SU-DHL-6 (cell line): ENCODE data around the gene CYB5A.

Source experiments
- H2AFZ ChIP-seq: fragments of 200-600 bp; sonication (generic); 2 replicates; pipeline ENCODE4 v1.6.1; 2014; ENCODE audit warnings: low read depth, mild to moderate bottlenecking, moderate library complexity, mixed read lengths, antibody characterized with exemption, low read length; ENCODE audit not compliant: severe bottlenecking
- H3F3A ChIP-seq: fragments of 200-600 bp; shearing (Covaris generic); 2 replicates; pipeline ENCODE4 v1.6.0; 2016; ENCODE audit warnings: antibody characterized with exemption, mild to moderate bottlenecking; ENCODE audit not compliant: insufficient read depth
- H3K27ac ChIP-seq: fragments of 200-600 bp; sonication (generic); 2 replicates; pipeline ENCODE4 v1.5.1; 2016; ENCODE audit warnings: low read depth, mild to moderate bottlenecking, low read length, moderate library complexity, mixed read lengths
- H3K27me3 ChIP-seq: fragments of 200-600 bp; sonication (generic), shearing (Covaris generic); 2 replicates; pipeline ENCODE4 v1.6.0; 2014; ENCODE audit warnings: mild to moderate bottlenecking, low read length
- H3K36me3 ChIP-seq: fragments of 200-600 bp; sonication (generic); 2 replicates; pipeline ENCODE4 v1.6.1; 2014; ENCODE audit warnings: mild to moderate bottlenecking, low read length, mixed read lengths
- H3K4me2 ChIP-seq: fragments of 300-600, 200-600 bp; shearing (Covaris generic), sonication (generic); 2 replicates; pipeline ENCODE4 v1.6.0; 2014; ENCODE audit warnings: low read length, low read depth, mild to moderate bottlenecking; ENCODE audit not compliant: poor library complexity, severe bottlenecking
- H3K4me3 ChIP-seq: fragments of 200-600 bp; sonication (generic); 2 replicates; pipeline ENCODE4 v1.5.1; 2014; ENCODE audit warnings: antibody characterized with exemption, low read length, mild to moderate bottlenecking, mixed read lengths; ENCODE audit not compliant: insufficient read depth, poor library complexity, severe bottlenecking
- H3K79me2 ChIP-seq: fragments of 200-600 bp; sonication (generic); 2 replicates; pipeline ENCODE4 v1.6.1; 2014; ENCODE audit warnings: mild to moderate bottlenecking, low read length, moderate library complexity; ENCODE audit not compliant: insufficient read depth
- H3K9ac ChIP-seq: fragments of 200-600 bp; sonication (generic); 2 replicates; pipeline ENCODE4 v1.7.0; 2014; ENCODE audit warnings: mild to moderate bottlenecking, low read length
- H3K9me2 ChIP-seq: fragments of 200-600 bp; sonication (generic); replicated peaks from 2 replicates; pipeline ENCODE4 v1.6.1; 2014; ENCODE audit warnings: low read length; ENCODE audit not compliant: insufficient read depth
- H3K9me3 ChIP-seq: fragments of 200-600 bp; sonication (generic); 2 replicates; pipeline ENCODE4 v1.6.1; 2014; ENCODE audit warnings: low read length, mixed read lengths; ENCODE audit not compliant: insufficient read depth
- H4K20me1 ChIP-seq: fragments of 200-600 bp; sonication (generic); 2 replicates; pipeline ENCODE4 v1.6.1; 2014; ENCODE audit warnings: low read depth, mild to moderate bottlenecking, antibody characterized with exemption, low read length, moderate library complexity, mixed read lengths
- EZH2phosphoT487 ChIP-seq: fragments of 200-600 bp; sonication (generic), shearing (Covaris generic); conservative IDR thresholded peaks from 2 replicates; pipeline ENCODE4 v1.6.1; 2018; ENCODE audit warnings: mild to moderate bottlenecking, antibody characterized with exemption, low read length, moderate library complexity, mixed read lengths
- TF ChIP-seq, protein P1 (sequence below): fragments of 200-600 bp; sonication (generic); IDR thresholded peaks from one replicate; pipeline ENCODE4 v1.5.1; 2017; ENCODE audit warnings: antibody characterized with exemption, mild to moderate bottlenecking, low read length, moderate library complexity; ENCODE audit not compliant: insufficient read depth, poor library complexity, severe bottlenecking

Gene CYB5A

DNA sequence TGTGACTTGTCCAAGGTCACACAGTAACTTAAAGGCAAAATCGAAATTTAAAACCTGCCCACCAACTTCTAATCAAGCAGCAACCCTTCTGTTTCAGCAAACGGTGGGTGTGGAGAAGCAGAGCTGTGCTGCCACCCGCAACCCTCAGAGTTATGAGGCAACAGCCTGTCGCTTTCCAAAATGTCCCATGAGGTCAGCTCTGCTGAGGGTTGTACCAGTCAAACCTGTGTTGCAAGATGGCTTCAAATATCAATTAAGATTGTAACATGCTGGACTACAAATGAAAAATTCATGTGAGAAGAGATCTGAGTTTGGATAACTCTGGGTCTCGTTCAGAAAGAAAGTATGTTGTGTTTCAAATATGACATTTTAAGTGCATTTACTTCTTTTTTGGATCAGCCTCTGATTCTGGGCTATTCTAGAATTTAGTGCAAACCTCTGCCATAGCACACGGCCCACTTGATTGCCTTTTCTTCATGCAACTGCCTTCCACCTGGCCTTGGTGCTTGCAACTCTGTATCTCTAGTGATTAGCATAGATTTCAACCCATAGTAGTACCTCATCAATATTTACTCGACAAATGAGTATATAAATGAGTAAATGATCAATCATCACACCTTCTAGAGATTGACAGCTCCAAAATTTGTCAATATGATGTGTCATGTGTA lies 74.2 kb downstream of the CYB5A start:
- H2AFZ ChIP-seq: no peak overlapping the region
- no peaks in the 10 kb centered on the region for H3K27me3 ChIP-seq
- no peaks in the 10 kb centered on the region for H3K9me2 ChIP-seq
- no peak overlapping the region for H3K4me2 ChIP-seq
- TF ChIP-seq EZH2phosphoT487: no peak
- TF ChIP-seq, protein P1, sequence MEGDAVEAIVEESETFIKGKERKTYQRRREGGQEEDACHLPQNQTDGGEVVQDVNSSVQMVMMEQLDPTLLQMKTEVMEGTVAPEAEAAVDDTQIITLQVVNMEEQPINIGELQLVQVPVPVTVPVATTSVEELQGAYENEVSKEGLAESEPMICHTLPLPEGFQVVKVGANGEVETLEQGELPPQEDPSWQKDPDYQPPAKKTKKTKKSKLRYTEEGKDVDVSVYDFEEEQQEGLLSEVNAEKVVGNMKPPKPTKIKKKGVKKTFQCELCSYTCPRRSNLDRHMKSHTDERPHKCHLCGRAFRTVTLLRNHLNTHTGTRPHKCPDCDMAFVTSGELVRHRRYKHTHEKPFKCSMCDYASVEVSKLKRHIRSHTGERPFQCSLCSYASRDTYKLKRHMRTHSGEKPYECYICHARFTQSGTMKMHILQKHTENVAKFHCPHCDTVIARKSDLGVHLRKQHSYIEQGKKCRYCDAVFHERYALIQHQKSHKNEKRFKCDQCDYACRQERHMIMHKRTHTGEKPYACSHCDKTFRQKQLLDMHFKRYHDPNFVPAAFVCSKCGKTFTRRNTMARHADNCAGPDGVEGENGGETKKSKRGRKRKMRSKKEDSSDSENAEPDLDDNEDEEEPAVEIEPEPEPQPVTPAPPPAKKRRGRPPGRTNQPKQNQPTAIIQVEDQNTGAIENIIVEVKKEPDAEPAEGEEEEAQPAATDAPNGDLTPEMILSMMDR: no peak
- no peaks in the 10 kb centered on the region for H3F3A ChIP-seq
- H3K79me2 ChIP-seq: no peaks in the 10 kb centered on the region
- H3K9me3 ChIP-seq: no peaks in the 10 kb centered on the region
- no peaks in the 10 kb centered on the region for H3K36me3 ChIP-seq
- no peaks in the 10 kb centered on the region for H4K20me1 ChIP-seq
- H3K27ac ChIP-seq: no peak overlapping the region
- no peak overlapping the region for H3K9ac ChIP-seq
- no peak overlapping the region for H3K4me3 ChIP-seq

DNA sequence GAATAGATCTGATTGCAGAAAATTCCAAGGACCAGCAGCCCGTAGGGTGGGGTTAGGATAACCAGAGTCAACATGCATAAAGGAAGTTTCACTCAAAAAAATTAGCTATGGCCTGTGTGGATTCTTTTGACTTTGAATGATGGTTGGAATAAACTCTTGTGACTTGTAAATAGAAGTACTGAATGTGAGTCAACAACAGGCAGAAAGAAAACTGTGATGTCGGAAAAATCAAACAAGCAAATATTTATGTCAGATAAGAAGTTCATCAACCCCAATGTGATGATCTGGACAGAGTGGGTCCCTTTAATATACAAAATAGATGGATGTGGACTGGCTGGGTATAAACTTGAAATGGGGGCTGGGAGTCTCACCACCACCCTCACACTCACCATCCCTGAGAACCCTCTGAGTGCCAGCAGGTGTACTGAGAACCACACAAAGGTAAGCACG lies 75.1 kb downstream of the CYB5A start:
- Histone ChIP-seq H3K79me2 (no peaks in the 10 kb centered on the region), H4K20me1 (no peaks in the 10 kb centered on the region)

DNA sequence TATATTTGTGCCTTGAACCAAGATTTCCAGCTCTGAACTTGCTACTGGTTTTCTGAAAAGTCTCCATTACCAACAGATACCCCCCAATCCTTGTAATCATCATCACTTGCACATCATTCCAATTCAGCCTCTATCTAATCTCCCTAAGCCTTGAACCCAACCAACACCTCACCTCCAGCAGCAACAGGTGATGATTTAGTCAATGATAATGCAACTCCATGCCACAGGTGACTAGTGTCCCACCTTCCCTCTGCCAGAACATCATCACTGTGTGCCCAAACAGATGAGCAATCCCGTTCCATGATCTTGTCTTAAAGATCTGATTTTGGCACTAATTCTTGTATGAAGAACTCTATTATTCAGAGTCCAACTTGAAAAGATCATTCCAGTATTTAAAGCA lies 75.9 kb downstream of the CYB5A start:
- H3K4me2 ChIP-seq: no peak overlapping the region
- TF ChIP-seq EZH2phosphoT487: no peak
- TF ChIP-seq, protein P1: no peak
- no peaks in the 10 kb centered on the region for H3K9me3 ChIP-seq
- no peak overlapping the region for H2AFZ ChIP-seq
- H3K79me2 ChIP-seq: no peaks in the 10 kb centered on the region
- no peak overlapping the region for H3K9ac ChIP-seq
- no peak overlapping the region for H3K4me3 ChIP-seq
- H3K27me3 ChIP-seq: no peaks in the 10 kb centered on the region
- H4K20me1 ChIP-seq: no peaks in the 10 kb centered on the region
- H3K36me3 ChIP-seq: no peaks in the 10 kb centered on the region
- H3K27ac ChIP-seq: no peak overlapping the region
- H3K9me2 ChIP-seq: no peaks in the 10 kb centered on the region
- H3F3A ChIP-seq: no peaks in the 10 kb centered on the region

More for the DNA sequence above, 75.1 kb downstream of the CYB5A start:
- H3F3A ChIP-seq: no peaks in the 10 kb centered on the region
- H3K4me2 ChIP-seq: no peak overlapping the region
- no peak overlapping the region for H3K9ac ChIP-seq
- TF ChIP-seq EZH2phosphoT487: no peak
- TF ChIP-seq, protein P1: no peak
- no peaks in the 10 kb centered on the region for H3K9me3 ChIP-seq
- H3K27me3 ChIP-seq: no peaks in the 10 kb centered on the region
- H3K9me2 ChIP-seq: no peaks in the 10 kb centered on the region
- H3K4me3 ChIP-seq: no peak overlapping the region
- H3K27ac ChIP-seq: no peak overlapping the region
- no peak overlapping the region for H2AFZ ChIP-seq
- H3K36me3 ChIP-seq: no peaks in the 10 kb centered on the region
